Vagina (tissue), 2 donors: ENCODE data around the gene DVL1. TPM values are rescaled to one million over a fixed set of nuclear protein-coding genes. Genes with fewer than 3 reads are reported as not detected.
A peak's percentile ranks its signal among the peaks of the same experiment; 100 is the strongest.

Experiments used
- DNase-seq, 2 donors: peaks; one replicate each; pipeline ENCODE4 v3.0.0-alpha.2; 2017; ENCODE audit errors: extremely low spot score in 2 of 2
- H3K27ac ChIP-seq: fragments of 200-600 bp; sonication (generic); one replicate; pipeline ENCODE4 v1.5.1; 2019
- H3K27me3 ChIP-seq: fragments of 200-600 bp; sonication (generic); one replicate; pipeline ENCODE4 v1.5.1; 2019
- H3K36me3 ChIP-seq, 2 donors: fragments of 200-600 bp; sonication (generic); one replicate each; pipeline ENCODE4 v1.5.1; 2017 to 2019
- H3K4me1 ChIP-seq: fragments of 200-600 bp; sonication (generic); one replicate; pipeline ENCODE4 v1.5.1; 2019
- H3K4me3 ChIP-seq, 2 donors: fragments of 200-600 bp; sonication (generic); 1 replicate in 1 of 2; 2 replicates in 1 of 2; pipeline ENCODE4 v1.5.1; 2016 to 2019
- H3K9me3 ChIP-seq: fragments of 200-600 bp; sonication (generic); one replicate; pipeline ENCODE4 v1.5.1; 2019
- CTCF ChIP-seq, 3 experiments: fragments of 450-650 bp in 2 of 3; fragments of 200-600 bp in 1 of 3; sonication (generic) in 1 of 3; IDR thresholded peaks; one replicate each; pipeline ENCODE4 v1.5.1; 2017 to 2019; ENCODE audit warnings: antibody characterized with exemption in 3 of 3, mild to moderate bottlenecking in 2 of 3, moderate library complexity in 2 of 3
- POLR2A ChIP-seq, 2 donors: fragments of 450-650 bp; IDR thresholded peaks; one replicate each; pipeline ENCODE4 v1.6.1; 2017; ENCODE audit warnings: antibody characterized with exemption in 2 of 2, mild to moderate bottlenecking in 2 of 2, moderate library complexity in 2 of 2
- POLR2AphosphoS5 ChIP-seq, 2 donors: sonication (generic); formaldehyde crosslinking; IDR thresholded peaks; one replicate each; pipeline ENCODE4 v1.9.0; 2017; ENCODE audit warnings: antibody characterized with exemption in 2 of 2, mild to moderate bottlenecking in 2 of 2, low read depth in 1 of 2; ENCODE audit not compliant: insufficient read depth in 1 of 2
- intact Hi-C: fragments of 100-400 bp; cut with DNase I; formaldehyde crosslinking; loops from one replicate; pipeline ENCODE4 v1.15.1; 2023
- total RNA-seq: library from RNA; depleted of rRNA; stranded (reverse); fragments of >200 nt; gene quantifications from one replicate; pipeline ENCODE4 v1.2.3, GENCODE V29; 2016

The DVL1 gene
- total RNA-seq, 1 donor from 2014 or later = 72.4 TPM

DNA sequence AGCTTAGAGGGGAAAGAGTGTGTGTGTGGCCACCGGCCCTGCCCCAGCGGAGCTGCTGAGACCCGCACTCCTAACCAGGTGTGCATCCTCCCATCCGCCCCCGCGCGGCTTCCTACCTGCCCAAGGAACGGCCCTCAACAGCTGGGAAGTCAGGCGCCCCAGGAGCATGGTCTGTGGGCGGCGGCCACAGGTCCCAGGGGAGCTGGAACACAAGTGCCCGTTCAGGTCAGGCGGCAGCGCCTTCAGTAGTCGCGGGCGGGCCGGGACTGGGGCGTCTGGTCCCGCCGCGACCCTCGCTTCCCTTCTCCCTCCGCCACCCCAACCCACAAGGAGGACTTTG, 25.3 kb upstream of the DVL1 start:
- Histone ChIP-seq H3K9me3 (no peaks in the 10 kb centered on the region), H3K36me3 (peaks cover 0 to 9% of the 10 kb centered on the region in 2 donors), H3K27ac (peak overlapping the region; percentile 93), H3K27me3 (no peaks in the 10 kb centered on the region), H3K4me1 (peaks cover 40% of the 10 kb centered on the region), H3K4me3 (peak overlapping the region; percentile 93 to 99)
- no peak for DNase-seq
- TF ChIP-seq POLR2A (IDR thresholded peaks at IDR 0.05) (no peak), CTCF (IDR thresholded peaks at IDR 0.05) (no peak), POLR2AphosphoS5 (IDR thresholded peaks at IDR 0.05; ENCODE audit: insufficient read depth in 1 of 2, low read depth in 1 of 2) (no peak)
- intact Hi-C loops = loop anchor here (2.0 kb wide), 1 partner anchor 24 kb away; the partner anchor contains the start of gene CCNL2

DNA sequence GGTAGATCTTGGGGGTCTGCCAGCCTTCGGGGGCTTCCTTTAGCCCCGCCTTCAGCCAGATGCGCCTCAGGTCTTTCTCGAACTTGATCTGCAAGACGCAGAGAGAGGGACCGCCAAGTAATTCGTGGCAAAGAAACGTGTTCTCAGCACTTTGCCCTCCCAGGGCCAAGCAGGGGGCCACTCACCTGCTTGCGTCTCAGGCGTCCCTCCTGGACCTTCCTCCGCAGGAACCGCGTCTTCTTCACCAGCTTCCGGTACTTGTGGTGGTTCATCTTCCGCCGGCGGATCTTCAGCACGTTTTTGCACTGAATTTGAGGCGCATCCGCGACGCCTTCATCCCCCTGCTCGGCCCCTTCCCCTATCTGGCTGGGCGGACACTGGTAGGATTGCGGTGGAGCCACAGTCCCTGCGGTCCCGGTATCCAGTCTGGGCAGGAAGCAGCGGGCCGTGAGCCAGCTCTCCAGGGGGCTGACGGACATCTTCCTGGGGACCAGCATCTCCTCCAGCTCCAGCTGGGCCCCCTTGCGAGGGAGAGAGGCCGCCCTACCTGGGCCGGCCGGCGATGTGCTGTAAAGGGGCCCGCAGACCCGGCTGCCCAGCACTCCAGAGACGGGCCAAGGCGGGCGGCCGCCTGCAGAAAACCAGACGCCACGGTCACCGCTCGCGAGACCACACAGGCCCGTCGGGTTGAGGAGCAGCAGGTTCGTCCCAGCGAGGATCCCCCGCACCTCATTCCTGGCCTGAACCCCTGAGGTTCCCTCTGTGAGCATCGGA, 24.8 kb upstream of the DVL1 start:
- DNase-seq = peak in 1 of 2 donors; percentile 83

GRCh38 chr1:1373051-1373814, 24.0 kb upstream of the DVL1 start:
- H3K27ac ChIP-seq = no peak overlapping the region
- intact Hi-C loops = no loop called here
- H3K36me3 ChIP-seq = peaks cover 0 to 9% of the 10 kb centered on the region in 2 donors
- H3K9me3 ChIP-seq = no peaks in the 10 kb centered on the region
- no peak for DNase-seq
- TF ChIP-seq CTCF (IDR thresholded peaks at IDR 0.05) (no peak), POLR2AphosphoS5 (IDR thresholded peaks at IDR 0.05; ENCODE audit: insufficient read depth in 1 of 2, low read depth in 1 of 2) (no peak), POLR2A (IDR thresholded peaks at IDR 0.05) (no peak)
- no peaks in the 10 kb centered on the region for H3K27me3 ChIP-seq
- peaks cover 40% of the 10 kb centered on the region for H3K4me1 ChIP-seq
- H3K4me3 ChIP-seq = peak overlapping the region in 1 of 2 donors; percentile 93

More for the DNA sequence above, 24.8 kb upstream of the DVL1 start:
- intact Hi-C loops = loop anchor here (2.0 kb wide), 1 partner anchor 25 kb away; the partner anchor contains the start of gene CCNL2
- Histone ChIP-seq H3K27ac (peak overlapping the region; percentile 93), H3K4me1 (peaks cover 40% of the 10 kb centered on the region), H3K9me3 (no peaks in the 10 kb centered on the region), H3K27me3 (no peaks in the 10 kb centered on the region), H3K4me3 (peak overlapping the region; percentile 93 to 99), H3K36me3 (peaks cover 0 to 9% of the 10 kb centered on the region in 2 donors)
- TF ChIP-seq CTCF (IDR thresholded peaks at IDR 0.05) (no peak), POLR2AphosphoS5 (IDR thresholded peaks at IDR 0.05; ENCODE audit: insufficient read depth in 1 of 2, low read depth in 1 of 2) (no peak), POLR2A (IDR thresholded peaks at IDR 0.05) (no peak)

- Histone ChIP-seq H3K27me3 (no peaks in the 10 kb centered on the region), H3K4me3 (no peak overlapping the region), H3K9me3 (no peaks in the 10 kb centered on the region), H3K27ac (no peak overlapping the region), H3K36me3 (peaks cover 0 to 9% of the 10 kb centered on the region in 2 donors), H3K4me1 (peaks cover 40% of the 10 kb centered on the region)
- peak in 1 of 2 donors; percentile 33 for TF ChIP-seq POLR2AphosphoS5 (IDR thresholded peaks at IDR 0.05; ENCODE audit: insufficient read depth in 1 of 2, low read depth in 1 of 2)
- TF ChIP-seq CTCF (IDR thresholded peaks at IDR 0.05) = peak; percentile 61 to 88 (median 85)
- TF ChIP-seq POLR2A (IDR thresholded peaks at IDR 0.05) = no peak
- intact Hi-C loops = no loop called here
- no peak for DNase-seq
Observed at GRCh38 chr1:1371746-1372711, 22.8 kb upstream of the DVL1 start.
